HG02852 (cell line): ENCODE data around the gene PTAFR.

ENCODE experiments used
- ATAC-seq: cut with Tn5 transposase; IDR thresholded peaks from one replicate; pipeline ENCODE4 v1.9.1; 2021; ENCODE audit warnings: mild to moderate bottlenecking, moderate library complexity; ENCODE audit not compliant: unreplicated experiment

The PTAFR gene

GRCh38 chr1:28176492-28177470, at the start of gene PTAFR:
Gene PTAFR (minus strand): TSS chr1:28176690. CDS start chr1:28151021, 25,669 bp downstream.
- no peak for ATAC-seq

- no peak for ATAC-seq
These were observed 36.8 kb upstream of the PTAFR start for GRCh38 chr1:28213315-28213714.

- no peak for ATAC-seq
These were observed 33.2 kb upstream of the PTAFR start for GRCh38 chr1:28209700-28210099.

- ATAC-seq = no peak
These were observed 32.4 kb upstream of the PTAFR start for GRCh38 chr1:28208818-28209441.

- ATAC-seq = no peak
These were observed 28.8 kb upstream of the PTAFR start for GRCh38 chr1:28205243-28205642.

- no peak for ATAC-seq
These were observed 23.9 kb upstream of the PTAFR start for GRCh38 chr1:28200234-28200873.

- peak; percentile 85 for ATAC-seq
These were observed 23.1 kb upstream of the PTAFR start for GRCh38 chr1:28199328-28200233.

GRCh38 chr1:28197682-28198415, 21.4 kb upstream of the PTAFR start:
- ATAC-seq = no peak

GRCh38 chr1:28196330-28196729, 19.8 kb upstream of the PTAFR start:
- no peak for ATAC-seq

GRCh38 chr1:28195780-28196179, 19.3 kb upstream of the PTAFR start:
- no peak for ATAC-seq

- no peak for ATAC-seq
These were observed 18.0 kb upstream of the PTAFR start for GRCh38 chr1:28194326-28195035.

GRCh38 chr1:28193701-28194161, 17.2 kb upstream of the PTAFR start:
- no peak for ATAC-seq

GRCh38 chr1:28190996-28191645, 14.6 kb upstream of the PTAFR start:
- no peak for ATAC-seq

- no peak for ATAC-seq
These were observed 14.0 kb upstream of the PTAFR start for GRCh38 chr1:28190337-28190979.

GRCh38 chr1:28185071-28185470, 8.6 kb upstream of the PTAFR start:
- ATAC-seq = no peak

- ATAC-seq = no peak
These were observed 4.1 kb upstream of the PTAFR start for GRCh38 chr1:28180306-28181305.
